Small intestine (tissue), 7 donors: ENCODE results near the gene AGPAT1. TPM values are rescaled to one million over a fixed set of nuclear protein-coding genes. Genes with fewer than 3 reads are reported as not detected.

Source experiments
- DNase-seq, 2 donors: peaks; one replicate each; pipeline versions ENCODE4 v3.0.0 to v3.0.0-alpha.2; 2013
- FAIRE-seq: peaks from 2 replicates; lab custom pipeline; 2012; peaks lifted over from hg19 to GRCh38; lab: Jason Lieb, UNC
- H3K27ac ChIP-seq, 3 donors: one replicate each; pipeline ENCODE4 v1.5.1; 2013; ENCODE audit warnings: low read length in 2 of 3, mild to moderate bottlenecking in 2 of 3, control low read depth in 1 of 3, inconsistent platforms in 1 of 3, low read depth in 1 of 3, moderate library complexity in 1 of 3
- H3K27me3 ChIP-seq, 3 donors: one replicate each; pipeline ENCODE4 v1.6.1; 2013; ENCODE audit warnings: low read length in 3 of 3, inconsistent platforms in 1 of 3; ENCODE audit not compliant: control insufficient read depth in 3 of 3, insufficient read depth in 3 of 3
- H3K36me3 ChIP-seq, 3 donors: one replicate each; pipeline ENCODE4 v1.6.1; 2013; ENCODE audit warnings: low read length in 3 of 3, inconsistent platforms in 1 of 3, low read depth in 1 of 3, mild to moderate bottlenecking in 1 of 3, moderate library complexity in 1 of 3; ENCODE audit not compliant: control insufficient read depth in 3 of 3, insufficient read depth in 2 of 3
- H3K4me1 ChIP-seq, 3 donors: one replicate each; pipeline ENCODE4 v1.6.1; 2013; ENCODE audit warnings: low read length in 2 of 3, inconsistent platforms in 1 of 3, low read depth in 1 of 3, mild to moderate bottlenecking in 1 of 3, moderate library complexity in 1 of 3; ENCODE audit not compliant: control insufficient read depth in 3 of 3, insufficient read depth in 2 of 3
- H3K4me3 ChIP-seq, 3 donors: one replicate each; pipeline ENCODE4 v1.5.1; 2013; ENCODE audit warnings: low read length in 3 of 3, control low read depth in 1 of 3, inconsistent platforms in 1 of 3, low read depth in 1 of 3, mild to moderate bottlenecking in 1 of 3, moderate library complexity in 1 of 3
- H3K9me3 ChIP-seq, 2 donors: one replicate each; pipeline ENCODE4 v1.6.1; 2013; ENCODE audit warnings: low read depth in 1 of 2, low read length in 1 of 2; ENCODE audit not compliant: control insufficient read depth in 2 of 2, insufficient read depth in 1 of 2
- WGBS, 3 donors: extraction: QIAGEN DNeasy Blood & Tissue Kit; methylation state at CpG; one replicate each; pipeline ENCODE4 v1.1.7; 2013; 5-methylcytosine and 5-hydroxymethylcytosine counted together
- polyA plus RNA-seq, 4 donors: library from polyadenylated mRNA; stranded (reverse) in 3 of 4; unstranded in 1 of 4; fragments of 200-250 nt in 3 of 4; fragments of 120-200 nt in 1 of 4; gene quantifications; one replicate each; pipeline versions ENCODE4 v1.2.1 to v1.2.3, GENCODE V29; 2013
- donor health status: healthy with polysubstance abuse.
- donor health status: control.
- donor health status: control.
- donor health status: Bipolar disorder and iron deficiency.
- donor health status: healthy.

AGPAT1 gene
- polyA plus RNA-seq, 4 donors: 41.9 to 112 (median 63.2) TPM

- Histone ChIP-seq H3K9me3 (no peaks in the 10 kb centered on the region), H3K4me1 (peaks cover 0 to 35% (median 11%) of the 10 kb centered on the region in 3 donors), H3K36me3 (peaks cover 0 to 24% (median 4%) of the 10 kb centered on the region in 3 donors), H3K4me3 (no peak overlapping the region), H3K27ac (no peak overlapping the region), H3K27me3 (no peaks in the 10 kb centered on the region)
- DNase-seq (no peak), FAIRE-seq (no peak)
- WGBS, 3 donors: 85 to 91% (median 87%) methylated on average over 1 of the region's 1 CpG
Observed at GRCh38 chr6:32174416-32174815, 1.5 kb downstream of the AGPAT1 start.

- no peaks in the 10 kb centered on the region for H3K27me3 ChIP-seq
- H3K36me3 ChIP-seq: peaks cover 0 to 36% (median 4%) of the 10 kb centered on the region in 3 donors
- no peaks in the 10 kb centered on the region for H3K9me3 ChIP-seq
- DNase-seq (no peak), FAIRE-seq (no peak)
- H3K4me1 ChIP-seq: peaks cover 0 to 46% (median 7%) of the 10 kb centered on the region in 3 donors
- WGBS, 3 donors: 78 to 89% (median 81%) methylated on average over 4 of the region's 4 CpGs
- H3K4me3 ChIP-seq: no peak overlapping the region
- no peak overlapping the region for H3K27ac ChIP-seq
Observed at GRCh38 chr6:32173051-32173727, 2.7 kb downstream of the AGPAT1 start.

GRCh38 chr6:32171234-32171633, 4.7 kb downstream of the AGPAT1 start:
- Histone ChIP-seq H3K36me3 (peaks cover 2 to 55% (median 4%) of the 10 kb centered on the region in 3 donors), H3K27me3 (no peaks in the 10 kb centered on the region), H3K9me3 (no peaks in the 10 kb centered on the region), H3K4me1 (peaks cover 0 to 53% (median 2%) of the 10 kb centered on the region in 3 donors), H3K4me3 (no peak overlapping the region), H3K27ac (no peak overlapping the region)
- DNase-seq (no peak), FAIRE-seq (no peak)
- 96 to 98% (median 96%) methylated on average over 6 of the region's 6 CpGs for WGBS, 3 donors

GRCh38 chr6:32170294-32170693, 5.6 kb downstream of the AGPAT1 start:
- 91 to 98% (median 96%) methylated on average over 11 of the region's 11 CpGs for WGBS, 3 donors
- Histone ChIP-seq H3K4me1 (peaks cover 0 to 50% (median 0%) of the 10 kb centered on the region in 3 donors), H3K9me3 (no peaks in the 10 kb centered on the region), H3K27me3 (no peaks in the 10 kb centered on the region), H3K36me3 (peaks cover 2 to 63% (median 4%) of the 10 kb centered on the region in 3 donors), H3K4me3 (no peak overlapping the region), H3K27ac (no peak overlapping the region)
- no peak for FAIRE-seq
- no peak for DNase-seq

GRCh38 chr6:32168807-32169591, 6.9 kb downstream of the AGPAT1 start:
- peaks cover 2 to 73% (median 4%) of the 10 kb centered on the region in 3 donors for H3K36me3 ChIP-seq

GRCh38 chr6:32168350-32168749, 7.5 kb downstream of the AGPAT1 start:
- no peak for FAIRE-seq
- WGBS, 3 donors: 51 to 68% (median 59%) methylated on average over 2 of the region's 2 CpGs
- no peak overlapping the region for H3K4me3 ChIP-seq
- H3K4me1 ChIP-seq: peaks cover 0 to 44% (median 0%) of the 10 kb centered on the region in 3 donors
- H3K27ac ChIP-seq: peak overlapping the region in 2 of 3 donors; percentile 24 to 74
- peaks cover 2 to 77% (median 4%) of the 10 kb centered on the region in 3 donors for H3K36me3 ChIP-seq
- no peak for DNase-seq
- no peaks in the 10 kb centered on the region for H3K9me3 ChIP-seq
- H3K27me3 ChIP-seq: no peaks in the 10 kb centered on the region

More at GRCh38 chr6:32168807-32169591, 6.9 kb downstream of the AGPAT1 start:
- DNase-seq (no peak), FAIRE-seq (no peak)
- Histone ChIP-seq H3K27ac (peak overlapping the region in 1 of 3 donors; percentile 74), H3K9me3 (no peaks in the 10 kb centered on the region), H3K4me3 (no peak overlapping the region), H3K4me1 (peaks cover 0 to 44% (median 0%) of the 10 kb centered on the region in 3 donors), H3K27me3 (no peaks in the 10 kb centered on the region)
- 83 to 87% (median 87%) methylated on average over 11 of the region's 11 CpGs for WGBS, 3 donors

- peak overlapping the region in 2 of 3 donors; percentile 54 to 74 for H3K27ac ChIP-seq
- H3K9me3 ChIP-seq: no peaks in the 10 kb centered on the region
- DNase-seq (peak in 1 of 2 donors; percentile 54), FAIRE-seq (no peak)
- peaks cover 2 to 83% (median 4%) of the 10 kb centered on the region in 3 donors for H3K36me3 ChIP-seq
- no peak overlapping the region for H3K4me3 ChIP-seq
- peaks cover 0 to 39% (median 0%) of the 10 kb centered on the region in 3 donors for H3K4me1 ChIP-seq
- no peaks in the 10 kb centered on the region for H3K27me3 ChIP-seq
- 21 to 49% (median 36%) methylated on average over 6 of the region's 6 CpGs for WGBS, 3 donors
Observed at GRCh38 chr6:32167761-32168262, 8.1 kb downstream of the AGPAT1 start.

- 76 to 88% (median 77%) methylated on average over 29 to 32 of the region's 32 CpGs for whole genome bisulfite sequencing, 3 donors
- H3K27ac ChIP-seq: peak overlapping the region in 2 of 3 donors; percentile 0 to 74
- DNase-seq (no peak), FAIRE-seq (no peak)
- no peaks in the 10 kb centered on the region for H3K27me3 ChIP-seq
- H3K4me1 ChIP-seq: peaks cover 0 to 38% (median 0%) of the 10 kb centered on the region in 3 donors
- H3K9me3 ChIP-seq: no peaks in the 10 kb centered on the region
- H3K36me3 ChIP-seq: peaks cover 2 to 88% (median 4%) of the 10 kb centered on the region in 3 donors
- no peak overlapping the region for H3K4me3 ChIP-seq
Observed at GRCh38 chr6:32167154-32167760, 8.6 kb downstream of the AGPAT1 start.
